H1 (cell line): ENCODE data around the gene NDFIP2. TPM values are rescaled to one million over a fixed set of nuclear protein-coding genes. Genes with fewer than 3 reads are reported as not detected.

Experiments
- CTCF ChIA-PET: fragments of 300-600 bp; sonication (Branson Sonifier 250); formaldehyde crosslinking; loops from one replicate; lab custom pipeline; 2021; ENCODE audit not compliant: partially characterized antibody; lab: Charles Lee
- POLR2A ChIA-PET: fragments of 300-600 bp; sonication (Branson Sonifier 250); formaldehyde crosslinking; loops from one replicate; lab custom pipeline; 2021; ENCODE audit warnings: inconsistent platforms; ENCODE audit not compliant: partially characterized antibody; lab: Charles Lee
- DNase-seq, 2 experiments: peaks; one replicate each; pipeline versions ENCODE4 v3.0.0 to v3.0.0-alpha.2; 2010 to 2022; ENCODE audit warnings: low spot score in 2 of 2, low read depth in 1 of 2, mixed read lengths in 1 of 2
- FAIRE-seq: peaks from 2 replicates; lab custom pipeline; 2011; peaks lifted over from hg19 to GRCh38; lab: Jason Lieb, UNC
- H2AFZ ChIP-seq: 2 replicates; pipeline ENCODE4 v1.8.1; 2012; ENCODE audit warnings: low read length, inconsistent platforms
- H2AK5ac ChIP-seq: 2 replicates; pipeline ENCODE4 v1.6.1; 2013; ENCODE audit warnings: low read depth, low read length
- H2BK120ac ChIP-seq: replicated peaks from 2 replicates; pipeline ENCODE3; 2013; ENCODE audit warnings: low read depth, low read length, inconsistent platforms
- H2BK12ac ChIP-seq: 2 replicates; pipeline ENCODE4 v1.6.1; 2013; ENCODE audit warnings: low read depth, low read length
- H2BK15ac ChIP-seq: 2 replicates; pipeline ENCODE4 v1.6.1; 2013; ENCODE audit warnings: low read length
- H2BK20ac ChIP-seq: 2 replicates; pipeline ENCODE4 v1.6.1; 2013; ENCODE audit warnings: low read length
- H2BK5ac ChIP-seq: 2 replicates; pipeline ENCODE4 v1.6.1; 2013; ENCODE audit warnings: low read depth, low read length
- H3K14ac ChIP-seq: 2 replicates; pipeline ENCODE4 v1.6.1; 2013; ENCODE audit warnings: inconsistent platforms; ENCODE audit not compliant: insufficient read length
- H3K18ac ChIP-seq: 2 replicates; pipeline ENCODE4 v1.6.1; 2013; ENCODE audit warnings: low read length; ENCODE audit errors: extremely low read depth
- H3K23ac ChIP-seq: 2 replicates; pipeline ENCODE4 v1.6.1; 2013; ENCODE audit warnings: inconsistent platforms; ENCODE audit not compliant: insufficient read length
- H3K23me2 ChIP-seq: 2 replicates; pipeline ENCODE4 v1.6.1; 2013; ENCODE audit warnings: low read depth, low read length
- H3K27ac ChIP-seq: 2 replicates; pipeline ENCODE4 v1.6.1; 2011; ENCODE audit warnings: low read depth, low read length, inconsistent platforms
- H3K27me3 ChIP-seq, 4 experiments: replicated peaks in 1 of 4; 1 replicate in 1 of 4; 2 replicates in 3 of 4; pipeline versions ENCODE4 v1.6.1 to v1.8.1; 2011 to 2013; ENCODE audit warnings: low read length in 3 of 4, mild to moderate bottlenecking in 3 of 4, inconsistent platforms in 2 of 4, mixed read lengths in 2 of 4, moderate library complexity in 1 of 4; ENCODE audit not compliant: control insufficient read depth in 3 of 4, insufficient read depth in 3 of 4; ENCODE audit errors: extremely low read depth in 1 of 4
- H3K36me3 ChIP-seq, 4 experiments: 2 replicates each; pipeline versions ENCODE4 v1.6.1 to v1.8.1; 2011 to 2013; ENCODE audit warnings: mild to moderate bottlenecking in 4 of 4, low read length in 3 of 4, moderate library complexity in 2 of 4, control low read depth in 1 of 4, inconsistent platforms in 1 of 4; ENCODE audit not compliant: insufficient read depth in 4 of 4, control insufficient read depth in 2 of 4
- H3K4ac ChIP-seq: replicated peaks from 2 replicates; pipeline ENCODE3; 2013; ENCODE audit warnings: low read length, low read depth, mixed read lengths, inconsistent platforms; ENCODE audit not compliant: insufficient read length
- H3K4me1 ChIP-seq, 4 experiments: replicated peaks in 1 of 4; 1 replicate in 1 of 4; 2 replicates in 3 of 4; pipeline versions ENCODE4 v1.6.1 to v1.8.1; 2011 to 2013; ENCODE audit warnings: low read length in 3 of 4, inconsistent platforms in 2 of 4, mixed read lengths in 1 of 4; ENCODE audit not compliant: insufficient read depth in 4 of 4, control insufficient read depth in 3 of 4
- H3K4me2 ChIP-seq, 2 experiments: 2 replicates each; pipeline versions ENCODE4 v1.6.1 to v1.8.1; 2011 to 2013; ENCODE audit warnings: low read depth in 2 of 2, low read length in 2 of 2, control low read depth in 1 of 2, inconsistent platforms in 1 of 2, mild to moderate bottlenecking in 1 of 2; ENCODE audit not compliant: insufficient read depth in 1 of 2
- H3K4me3 ChIP-seq, 4 experiments: fragments of 200-600, 300-600 bp in 1 of 4; sonication (generic), shearing (Covaris generic), sonication (Bioruptor Twin) in 1 of 4; 2 replicates each; pipeline versions ENCODE4 v1.5.1 to v1.8.1; 2011 to 2016; ENCODE audit warnings: low read length in 4 of 4, low read depth in 3 of 4, control low read depth in 2 of 4, inconsistent platforms in 2 of 4, mild to moderate bottlenecking in 2 of 4, mixed read lengths in 1 of 4, moderate library complexity in 1 of 4; ENCODE audit not compliant: insufficient read depth in 2 of 4; ENCODE audit errors: extremely low read depth in 1 of 4
- H3K56ac ChIP-seq: replicated peaks from 2 replicates; pipeline ENCODE3; 2013; ENCODE audit warnings: low read depth, mild to moderate bottlenecking, mixed read lengths, low read length, inconsistent platforms; ENCODE audit not compliant: insufficient read length
- H3K79me1 ChIP-seq: 2 replicates; pipeline ENCODE4 v1.6.1; 2013; ENCODE audit warnings: low read depth, low read length, control low read depth
- H3K79me2 ChIP-seq, 2 experiments: 2 replicates each; pipeline versions ENCODE4 v1.6.1 to v1.8.1; 2012 to 2013; ENCODE audit warnings: low read length in 2 of 2, mild to moderate bottlenecking in 2 of 2, inconsistent platforms in 1 of 2; ENCODE audit not compliant: insufficient read depth in 2 of 2, control insufficient read depth in 1 of 2
- H3K9ac ChIP-seq, 4 experiments: replicated peaks in 1 of 4; 1 replicate in 1 of 4; 2 replicates in 3 of 4; pipeline versions ENCODE4 v1.6.1 to v1.8.1; 2011 to 2013; ENCODE audit warnings: low read depth in 3 of 4, low read length in 3 of 4, control low read depth in 2 of 4, mild to moderate bottlenecking in 2 of 4, moderate library complexity in 2 of 4, inconsistent platforms in 1 of 4; ENCODE audit errors: extremely low read depth in 1 of 4
- H3K9me3 ChIP-seq, 2 experiments: 2 replicates each; pipeline versions ENCODE4 v1.6.1 to v1.8.1; 2012 to 2013; ENCODE audit warnings: mild to moderate bottlenecking in 2 of 2, moderate library complexity in 2 of 2, control low read depth in 1 of 2, inconsistent platforms in 1 of 2, low read depth in 1 of 2, low read length in 1 of 2, mixed read lengths in 1 of 2; ENCODE audit not compliant: insufficient read depth in 2 of 2
- H4K20me1 ChIP-seq, 2 experiments: replicated peaks in 1 of 2; 2 replicates each; pipeline versions ENCODE3 to v1.8.1; 2011 to 2013; ENCODE audit warnings: inconsistent platforms in 2 of 2, low read length in 2 of 2, mild to moderate bottlenecking in 1 of 2; ENCODE audit not compliant: insufficient read depth in 2 of 2, control insufficient read depth in 1 of 2
- H4K5ac ChIP-seq: 2 replicates; pipeline ENCODE4 v1.6.1; 2013; ENCODE audit warnings: low read length, low read depth, mixed read lengths, inconsistent platforms; ENCODE audit not compliant: insufficient read length
- H4K8ac ChIP-seq: 2 replicates; pipeline ENCODE4 v1.8.0; 2013; ENCODE audit warnings: mild to moderate bottlenecking, moderate library complexity, low read length, inconsistent platforms; ENCODE audit not compliant: insufficient read depth; ENCODE audit errors: extremely low read depth
- H4K91ac ChIP-seq: replicated peaks from 2 replicates; pipeline ENCODE3; 2013; ENCODE audit warnings: low read length, mixed read lengths, inconsistent platforms; ENCODE audit not compliant: insufficient read length
- CEBPB ChIP-seq: IDR thresholded peaks from 2 replicates; pipeline ENCODE4 v1.6.1; 2012; ENCODE audit warnings: low read depth, low read length
- KDM1A ChIP-seq: fragments of 200-600, 300-600 bp; sonication (generic); IDR thresholded peaks from 2 replicates; pipeline ENCODE4 v1.7.1; 2016; ENCODE audit warnings: mild to moderate bottlenecking, low read length, borderline replicate concordance
- PHF8 ChIP-seq: fragments of 200-600 bp; sonication (generic); conservative IDR thresholded peaks from 2 replicates; pipeline ENCODE4 v1.7.1; 2012; ENCODE audit warnings: low read depth, mild to moderate bottlenecking, inconsistent platforms, low read length, moderate library complexity
- POLR2A ChIP-seq, 2 experiments: IDR thresholded peaks; 1 replicate in 1 of 2; 2 replicates in 1 of 2; pipeline ENCODE4 v1.6.1; 2011; ENCODE audit warnings: low read depth in 2 of 2, low read length in 2 of 2, mild to moderate bottlenecking in 2 of 2; ENCODE audit errors: control extremely low read depth in 1 of 2
- SIN3A ChIP-seq, 2 experiments: IDR thresholded peaks in 1 of 2; conservative IDR thresholded peaks in 1 of 2; 2 replicates each; pipeline ENCODE4 v1.6.1; 2011 to 2012; ENCODE audit warnings: low read length in 2 of 2, improper control_type of control experiment in 1 of 2, low read depth in 1 of 2, mild to moderate bottlenecking in 1 of 2
- WGBS, 2 experiments: shearing (Covaris generic) in 1 of 2; methylation state at CpG; one replicate each; pipeline versions ENCODE4 v1.1.6 to v1.1.7; 2013 to 2015; ENCODE audit warnings: low lambda C conversion rate in 2 of 2, mixed read lengths in 2 of 2, inconsistent platforms in 1 of 2, low coverage in 1 of 2, missing lambda C conversion rate in 1 of 2; ENCODE audit not compliant: insufficient replicate concordance in 2 of 2, insufficient coverage in 1 of 2, insufficient read length in 1 of 2; ENCODE audit errors: extremely low coverage in 1 of 2, missing lambda C conversion rate in 1 of 2; 5-methylcytosine and 5-hydroxymethylcytosine counted together
- polyA plus RNA-seq, 7 experiments: library from polyadenylated mRNA; depleted of rRNA in 3 of 7; stranded (reverse) in 5 of 7; unstranded in 2 of 7; fragments of >200 nt in 5 of 7; fragments of 200-250 nt in 2 of 7; gene quantifications; 1 replicate in 5 of 7; 2 replicates in 1 of 7; 4 replicates in 1 of 7; pipeline versions ENCODE4 v1.2.1 to v1.2.3, GENCODE V29; 2011 to 2013; ENCODE audit warnings: missing spikeins in 2 of 7, mixed read lengths in 2 of 7
- total RNA-seq: library from RNA; stranded (reverse); fragmentation: NEBNext Ultra II Directional; extraction: Animal tissue kit (Norgen Biotek cat#: 25700); gene quantifications from 2 replicates; pipeline ENCODE4 v1.2.1, GENCODE V29; 2021
- TF ChIP-seq, protein P1 (sequence below): IDR thresholded peaks from 2 replicates; pipeline ENCODE4 v1.6.1; 2011; ENCODE audit warnings: low read depth, mild to moderate bottlenecking, low read length; ENCODE audit not compliant: insufficient read depth

NDFIP2 gene
- total and polyA plus RNA-seq, 2 of the 8 experiments (the other 6 are each of a cell fraction or from before 2014, with no cell fraction given), result 11.1 to 32.9 TPM

DNA sequence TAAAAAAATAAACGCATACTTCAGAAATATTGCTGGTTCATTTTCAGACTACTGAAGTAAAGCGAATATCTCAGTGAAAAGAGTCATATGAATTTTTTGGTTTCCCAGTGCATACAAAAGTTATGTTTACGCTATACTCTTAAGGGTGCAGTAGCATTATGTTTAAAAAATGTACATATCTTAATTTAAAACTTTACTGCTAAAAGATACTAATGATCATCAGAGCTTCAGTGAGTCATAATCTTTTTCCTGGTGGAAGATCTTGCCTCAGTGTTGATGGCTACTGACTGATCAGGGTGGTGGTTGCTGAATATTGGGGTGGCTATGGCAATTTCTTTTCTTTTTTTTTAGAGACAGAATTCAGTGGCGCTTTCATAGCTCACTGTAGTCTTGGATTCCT is 48.9 kb downstream of the NDFIP2 start:
- ChIA-PET POLR2A (no interaction called here), CTCF (interaction anchor here (1.3 to 2.2 kb wide), 3 partner anchors 9 to 139 kb away, joined by 4 to 8 read pairs (median 4); no protein-coding TSS in a partner anchor)
- no peak overlapping the region for H3K14ac ChIP-seq
- H2BK12ac ChIP-seq, result no peak overlapping the region
- no peak overlapping the region for H3K4me3 ChIP-seq
- H3K27ac ChIP-seq, result no peak overlapping the region
- no peak overlapping the region for H4K91ac ChIP-seq
- H3K9ac ChIP-seq, result no peak overlapping the region
- H3K4me2 ChIP-seq, result no peak overlapping the region
- H2BK5ac ChIP-seq, result no peak overlapping the region
- H2BK15ac ChIP-seq, result no peak overlapping the region
- no peak overlapping the region for H2AFZ ChIP-seq
- TF ChIP-seq, protein P1, sequence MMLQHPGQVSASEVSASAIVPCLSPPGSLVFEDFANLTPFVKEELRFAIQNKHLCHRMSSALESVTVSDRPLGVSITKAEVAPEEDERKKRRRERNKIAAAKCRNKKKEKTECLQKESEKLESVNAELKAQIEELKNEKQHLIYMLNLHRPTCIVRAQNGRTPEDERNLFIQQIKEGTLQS, result no peak
- TF ChIP-seq PHF8 (no peak), SIN3A (conservative IDR thresholded peaks at IDR 0.05 in 1 of 2, IDR thresholded peaks at IDR 0.05 in 1 of 2; ENCODE audit: low read depth in 1 of 2, low read length in 2 of 2) (no peak), CEBPB (no peak), KDM1A (no peak), POLR2A (IDR thresholded peaks at IDR 0.05; ENCODE audit: control extremely low read depth in 1 of 2, low read depth in 2 of 2, low read length in 2 of 2) (no peak)
- H2AK5ac ChIP-seq, result no peak overlapping the region
- WGBS, 2 experiments, result 93% methylated on average over 4 of the region's 4 CpGs; no CpG with 5 or more reads in 1 of the 2 experiments
- no peaks in the 10 kb centered on the region for H3K79me1 ChIP-seq
- no peaks in the 10 kb centered on the region for H4K20me1 ChIP-seq
- no peak overlapping the region for H3K56ac ChIP-seq
- H3K23me2 ChIP-seq, result no peaks in the 10 kb centered on the region
- no peak for FAIRE-seq
- no peak overlapping the region for H3K18ac ChIP-seq
- H3K4ac ChIP-seq, result no peak overlapping the region
- no peaks in the 10 kb centered on the region for H3K9me3 ChIP-seq
- H2BK120ac ChIP-seq, result no peak overlapping the region
- no peak overlapping the region for H4K5ac ChIP-seq
- no peak overlapping the region for H3K23ac ChIP-seq
- no peaks in the 10 kb centered on the region for H3K27me3 ChIP-seq
- H3K79me2 ChIP-seq, result no peaks in the 10 kb centered on the region
- no peak overlapping the region for H2BK20ac ChIP-seq
- peaks cover 0 to 8% (median 2%) of the 10 kb centered on the region in 4 experiments; a peak in 2 of 7 replicates for H3K4me1 ChIP-seq
- H3K36me3 ChIP-seq, result 0 out of 8 replicates have a peak, but pooled peaks cover 0 to 3% (median 0%) of the 10 kb centered on the region in 4 experiments
- no peak overlapping the region for H4K8ac ChIP-seq
- DNase-seq, result no peak
